ENCODE data around the gene OR1E2. TPM values are rescaled to one million over a fixed set of nuclear protein-coding genes. Genes with fewer than 3 reads are reported as not detected.
A peak's percentile ranks its signal among the peaks of the same experiment; 100 is the strongest.
"Not testable (repeated sequence)": the region's sequence is repeated elsewhere in the genome, so short reads cannot be mapped to it uniquely, and the experiment has no call there.

The OR1E2 gene
- total RNA-seq, 3 donors from 2014 or later: not detected

- Histone ChIP-seq H3K4me1 (ENCODE audit: low read depth) (no peaks in the 10 kb centered on the region), H3K9me3 (no peaks in the 10 kb centered on the region), H3K4me3 (no peak within 1 kb of the TSS), H3K36me3 (ENCODE audit: low read depth) (no peaks in the 10 kb centered on the region)
- intact Hi-C loops (cut with DNase I, micrococcal nuclease): no loop called here
- TF ChIP-seq CTCF (IDR thresholded peaks at IDR 0.05): no peak
- ATAC-seq (no peak), DNase-seq (no peak)
Measured at GRCh38 chr17:3411070-3411469, 22.6 kb downstream of the OR1E2 start, which contains the start of gene OR3A3. Gene OR3A3, plus strand, starts transcription at chr17:3411370.

GRCh38 chr17:3403856-3404255, 29.8 kb downstream of the OR1E2 start:
- intact Hi-C loops (cut with DNase I, micrococcal nuclease); H3K4me1 ChIP-seq (ENCODE audit: low read depth); H3K36me3 ChIP-seq (ENCODE audit: low read depth); H3K9me3 ChIP-seq; DNase-seq; ATAC-seq; H3K4me3 ChIP-seq: not testable (repeated sequence)

GRCh38 chr17:3401786-3402185, 31.9 kb downstream of the OR1E2 start:
- Histone ChIP-seq H3K4me3 (no peak overlapping the region), H3K36me3 (ENCODE audit: low read depth) (no peaks in the 10 kb centered on the region), H3K9me3 (no peaks in the 10 kb centered on the region), H3K4me1 (ENCODE audit: low read depth) (no peaks in the 10 kb centered on the region)
- no peak for ATAC-seq
- DNase-seq: no peak
- intact Hi-C loops (cut with DNase I, micrococcal nuclease): no loop called here
- TF ChIP-seq CTCF (IDR thresholded peaks at IDR 0.05): no peak

GRCh38 chr17:3400055-3400454, 33.6 kb downstream of the OR1E2 start:
- H3K4me3 ChIP-seq: no peak overlapping the region
- DNase-seq (no peak), ATAC-seq (no peak)
- intact Hi-C loops (cut with DNase I, micrococcal nuclease): no loop called here
- no peak for TF ChIP-seq CTCF (IDR thresholded peaks at IDR 0.05)
- no peaks in the 10 kb centered on the region for H3K4me1 ChIP-seq (ENCODE audit: low read depth)
- H3K36me3 ChIP-seq (ENCODE audit: low read depth): no peaks in the 10 kb centered on the region
- H3K9me3 ChIP-seq: no peaks in the 10 kb centered on the region

GRCh38 chr17:3398310-3398709, 35.3 kb downstream of the OR1E2 start, which contains the start of gene OR1E1:
Gene OR1E1, minus strand, starts transcription at chr17:3398410. Its CDS starts 0 bp downstream, at chr17:3398410.
- intact Hi-C loops (cut with DNase I, micrococcal nuclease): no loop called here
- Histone ChIP-seq H3K9me3 (no peaks in the 10 kb centered on the region), H3K4me3 (no peak within 1 kb of the TSS), H3K36me3 (ENCODE audit: low read depth) (no peaks in the 10 kb centered on the region), H3K4me1 (ENCODE audit: low read depth) (no peaks in the 10 kb centered on the region)
- TF ChIP-seq CTCF (IDR thresholded peaks at IDR 0.05): no peak
- ATAC-seq: no peak
- DNase-seq: no peak

- ATAC-seq; H3K4me3 ChIP-seq; H3K4me1 ChIP-seq (ENCODE audit: low read depth); H3K36me3 ChIP-seq (ENCODE audit: low read depth); H3K9me3 ChIP-seq; intact Hi-C loops (cut with DNase I, micrococcal nuclease): not testable (repeated sequence)
- DNase-seq: peak in 1 of 3 donors; percentile 2
Measured at GRCh38 chr17:3397801-3398200, 35.8 kb downstream of the OR1E2 start.

GRCh38 chr17:3389791-3390190, 43.9 kb downstream of the OR1E2 start:
- intact Hi-C loops (cut with DNase I, micrococcal nuclease): no loop called here
- Histone ChIP-seq H3K4me1 (ENCODE audit: low read depth) (no peaks in the 10 kb centered on the region), H3K36me3 (ENCODE audit: low read depth) (no peaks in the 10 kb centered on the region), H3K9me3 (no peaks in the 10 kb centered on the region), H3K4me3 (no peak overlapping the region)
- no peak for ATAC-seq
- TF ChIP-seq CTCF (IDR thresholded peaks at IDR 0.05): no peak
- DNase-seq: no peak
